CD4-positive, alpha-beta T cell treated with Interleukin-6 for 4 hours (primary cell): ENCODE measurements around the gene COL5A1.

Experiments
- DNase-seq: peaks from one replicate; pipeline ENCODE4 v3.0.0-alpha.2; 2020; ENCODE audit warnings: mixed read lengths

Gene COL5A1

DNA sequence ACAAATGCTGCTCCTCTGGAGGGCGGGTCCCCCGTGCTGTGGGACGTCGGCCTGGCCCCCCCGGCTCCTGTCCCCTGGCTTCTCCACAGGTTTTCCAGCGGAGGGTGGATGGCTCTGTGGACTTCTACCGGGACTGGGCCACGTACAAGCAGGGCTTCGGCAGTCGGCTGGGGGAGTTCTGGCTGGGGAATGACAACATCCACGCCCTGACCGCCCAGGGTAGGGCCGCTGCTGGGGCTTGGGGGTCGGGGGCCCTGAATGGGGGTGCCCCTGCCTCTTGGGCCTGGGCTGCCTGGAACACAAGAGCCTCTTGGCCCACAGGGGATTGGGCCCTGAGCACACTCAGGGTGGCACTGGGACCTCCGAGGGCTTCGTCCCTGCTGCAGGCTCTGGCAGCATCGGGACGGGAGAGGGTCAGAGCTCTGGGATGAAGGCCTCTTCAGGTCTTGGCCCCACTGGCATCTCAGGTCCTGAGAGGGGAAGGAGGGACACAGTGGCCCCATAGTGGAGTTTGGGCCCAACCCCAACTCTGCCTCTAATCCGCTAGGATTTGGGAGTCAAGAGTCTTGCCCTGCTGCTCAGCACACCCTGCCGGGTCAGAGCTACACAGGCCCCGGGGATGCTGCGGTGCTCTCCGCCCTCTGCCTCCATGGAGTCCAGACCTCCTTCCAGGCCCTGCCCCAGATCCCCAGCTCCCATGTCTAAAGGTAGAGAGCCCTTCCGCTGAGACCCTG, 244.2 kb downstream of the COL5A1 start:
- no peak for DNase-seq

DNA sequence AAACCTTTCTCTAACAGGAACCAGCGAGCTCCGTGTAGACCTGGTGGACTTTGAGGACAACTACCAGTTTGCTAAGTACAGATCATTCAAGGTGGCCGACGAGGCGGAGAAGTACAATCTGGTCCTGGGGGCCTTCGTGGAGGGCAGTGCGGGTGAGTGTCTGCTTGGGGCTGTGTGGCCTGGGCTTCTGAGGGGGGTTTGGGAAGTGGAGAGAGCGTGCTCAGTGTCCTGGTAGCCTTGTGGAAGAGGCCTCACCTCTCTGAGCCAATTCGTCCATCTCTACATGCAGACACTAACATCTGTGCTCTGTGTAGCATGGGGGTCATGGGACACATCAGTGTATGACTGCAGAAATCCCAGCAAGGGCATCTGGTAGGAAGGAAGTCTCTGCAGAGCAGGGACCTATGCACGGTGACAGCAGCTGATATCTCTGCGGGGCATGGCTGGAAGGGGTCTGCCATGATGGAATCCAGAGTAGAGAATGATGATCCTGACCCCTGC, 244.9 kb downstream of the COL5A1 start:
- no peak for DNase-seq

DNA sequence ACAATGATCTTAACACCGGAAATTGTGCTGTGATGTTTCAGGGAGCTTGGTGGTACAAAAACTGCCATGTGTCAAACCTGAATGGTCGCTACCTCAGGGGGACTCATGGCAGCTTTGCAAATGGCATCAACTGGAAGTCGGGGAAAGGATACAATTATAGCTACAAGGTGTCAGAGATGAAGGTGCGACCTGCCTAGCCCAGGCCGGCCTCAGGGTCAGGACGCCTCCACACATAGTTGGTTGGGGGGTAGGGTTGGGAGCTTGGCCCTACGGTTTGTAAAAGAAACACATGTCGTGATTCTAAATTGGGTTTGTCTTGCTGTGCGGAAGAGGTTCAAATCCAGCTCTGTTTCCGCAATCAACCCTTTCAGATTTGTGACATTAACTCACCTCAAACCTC, 245.6 kb downstream of the COL5A1 start:
- DNase-seq, result no peak

DNA sequence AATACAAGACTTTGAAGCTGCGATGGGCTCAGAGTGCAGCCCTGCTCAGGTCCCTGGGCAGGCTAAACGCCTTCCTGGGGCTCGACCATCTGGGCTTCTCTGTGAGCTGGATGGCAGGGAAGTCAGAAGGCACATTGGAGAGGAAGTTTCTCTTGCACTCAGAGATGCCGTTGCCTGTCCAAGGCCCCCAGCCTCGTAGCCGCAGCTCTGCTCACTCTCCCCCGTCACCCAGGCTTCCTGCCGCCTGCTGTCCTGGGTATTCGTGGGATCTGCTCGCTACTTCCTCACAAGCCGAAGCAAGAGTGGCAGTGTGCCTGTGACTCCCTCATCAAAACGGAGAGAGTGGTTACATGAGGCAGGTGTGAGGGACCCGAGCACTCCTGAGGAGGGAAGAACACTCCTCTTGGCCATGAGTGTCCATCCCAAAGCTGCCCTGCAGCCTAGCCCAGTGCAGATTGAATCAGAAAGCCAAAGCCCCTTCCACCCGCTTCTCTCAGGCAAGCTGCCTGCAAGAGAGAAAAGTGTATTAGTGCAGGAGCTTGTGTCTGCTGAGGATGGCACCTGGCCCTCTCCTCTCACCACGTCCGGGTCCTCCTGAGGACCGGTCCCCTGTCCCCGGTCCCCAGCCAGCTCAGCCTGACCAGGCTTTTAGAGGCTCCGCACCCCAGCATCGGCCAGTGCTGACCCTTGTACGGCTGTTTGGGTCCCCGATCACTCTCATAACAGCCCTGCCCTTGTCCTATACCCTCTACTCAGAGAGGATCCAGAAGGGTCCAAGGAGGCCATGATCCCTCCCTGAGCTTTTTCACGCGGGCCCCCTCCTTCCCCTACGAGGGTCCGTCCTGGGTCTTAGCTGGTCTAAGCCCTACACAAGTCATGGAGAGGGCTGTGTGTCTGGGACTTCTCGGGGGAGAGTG, 246.3 kb downstream of the COL5A1 start:
- DNase-seq, result no peak

DNA sequence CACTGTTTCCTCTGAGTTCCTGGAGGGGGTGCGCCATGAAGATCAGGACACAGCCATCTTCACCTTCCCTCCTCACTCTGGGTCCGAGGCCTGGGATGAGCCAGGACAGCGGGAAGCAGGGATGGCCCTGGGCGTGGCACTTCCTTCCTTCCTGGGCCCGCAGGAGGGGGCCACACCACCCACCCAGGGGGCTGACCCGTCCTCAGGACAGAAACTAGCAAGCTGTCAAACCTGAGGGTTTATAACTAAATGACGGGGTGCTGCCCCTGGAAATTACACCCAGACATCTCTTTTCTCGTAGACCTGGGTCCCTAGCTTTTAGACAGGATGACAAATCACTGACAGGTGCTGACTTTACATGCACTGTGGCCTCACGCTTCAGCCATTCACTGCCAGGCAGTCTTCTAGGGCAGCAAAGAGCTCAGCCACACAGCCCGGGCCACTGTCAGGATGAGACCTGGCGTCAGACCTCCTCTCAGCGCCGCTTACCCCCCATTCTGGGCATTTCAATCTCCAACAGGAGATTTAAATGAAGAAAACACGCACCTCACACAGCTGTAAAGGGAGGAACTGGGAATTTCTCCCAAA, 247.1 kb downstream of the COL5A1 start:
- DNase-seq, result no peak

DNA sequence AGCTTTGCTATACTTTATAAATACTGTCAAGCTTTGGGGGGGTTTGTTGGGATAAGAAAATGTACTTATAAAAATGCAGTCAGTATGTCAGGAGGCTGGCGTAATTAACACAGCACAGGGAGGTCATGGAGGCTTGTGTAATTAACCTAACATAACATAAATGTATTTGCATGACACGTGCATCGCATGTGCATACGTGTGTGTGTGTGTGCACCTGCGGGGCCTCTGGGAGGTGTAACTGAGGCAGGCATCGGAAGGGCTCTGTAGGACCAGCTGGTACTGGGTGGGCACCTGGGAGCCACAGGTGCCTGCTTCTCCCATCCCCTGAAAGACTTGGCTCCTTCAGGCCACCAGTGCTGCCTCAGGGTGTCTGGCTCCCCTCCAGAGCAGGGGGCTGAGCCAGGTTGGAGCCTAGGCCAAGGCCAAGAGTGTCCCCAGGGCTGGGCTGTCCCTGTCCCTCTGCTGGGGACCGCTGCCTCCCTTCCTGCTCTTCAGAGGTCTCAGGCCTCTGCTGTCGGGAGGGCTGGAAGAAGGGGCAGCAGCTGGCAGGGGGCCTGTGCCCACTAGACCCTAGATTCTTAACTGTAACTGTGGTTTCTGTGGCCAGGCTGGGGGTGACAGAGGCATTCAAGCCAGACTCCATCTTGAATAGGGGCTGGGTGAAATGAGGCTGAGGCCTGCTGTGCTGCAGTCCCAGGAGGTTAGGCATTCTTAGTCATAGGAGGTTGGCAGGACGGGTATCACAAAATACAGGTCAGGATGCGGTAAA, 248.0 kb downstream of the COL5A1 start:
- DNase-seq, result no peak

DNA sequence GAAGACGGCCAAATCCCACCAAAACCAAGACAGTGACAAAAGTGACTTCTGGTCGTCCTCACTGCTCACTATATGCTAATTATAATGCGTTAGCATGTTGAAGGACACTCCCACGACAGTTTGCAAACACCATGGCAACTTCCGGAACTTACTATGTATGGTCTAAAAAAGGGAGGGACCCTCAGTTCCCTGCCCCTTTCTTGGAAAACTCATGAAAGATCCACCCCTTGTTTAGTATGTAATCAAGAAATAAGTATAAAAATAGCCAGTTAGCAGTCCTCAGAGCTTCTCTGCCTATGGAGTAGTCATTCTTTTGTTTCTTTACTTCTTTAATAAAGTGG, 248.5 kb downstream of the COL5A1 start:
- DNase-seq, result no peak

DNA sequence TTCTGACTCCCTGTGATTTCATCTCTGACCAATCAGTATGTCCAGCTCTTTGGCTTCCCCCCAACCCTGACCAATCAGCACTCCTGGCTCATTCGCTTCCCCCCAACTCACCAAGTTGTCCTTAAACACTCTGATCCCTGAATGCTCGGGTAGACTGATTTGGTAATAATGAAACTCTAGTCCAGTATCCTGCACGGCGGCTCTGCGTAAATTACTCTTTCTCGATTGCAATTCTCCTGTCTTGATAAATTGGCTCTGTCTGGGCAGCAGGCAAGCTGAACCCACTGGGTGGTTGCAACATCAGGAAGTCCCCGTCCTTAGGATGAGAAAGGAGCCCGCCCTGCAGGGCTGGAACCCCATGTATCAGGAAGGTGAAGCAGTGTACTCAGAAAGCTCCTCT, 249.4 kb downstream of the COL5A1 start:
- no peak for DNase-seq

DNA sequence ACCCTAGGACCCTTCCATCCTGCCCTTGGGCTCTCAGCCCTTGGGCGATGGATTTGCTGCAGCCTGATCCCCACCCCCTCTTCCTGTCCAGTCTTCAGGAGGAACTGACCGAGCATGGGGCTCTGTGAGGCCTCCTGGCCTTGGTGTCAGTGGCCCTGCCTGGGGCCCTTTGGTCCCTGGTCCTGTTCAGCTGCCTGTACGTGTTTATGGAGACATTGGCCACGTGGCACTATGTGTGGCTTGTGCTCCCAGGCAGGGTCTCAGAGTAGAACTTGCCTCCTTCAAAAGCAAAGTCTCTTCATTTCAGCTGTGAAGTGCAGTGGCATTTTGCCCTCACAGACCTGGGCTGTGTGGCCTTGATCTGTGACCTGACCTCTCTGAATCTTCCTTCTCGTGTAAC, 250.1 kb downstream of the COL5A1 start:
- DNase-seq, result no peak

DNA sequence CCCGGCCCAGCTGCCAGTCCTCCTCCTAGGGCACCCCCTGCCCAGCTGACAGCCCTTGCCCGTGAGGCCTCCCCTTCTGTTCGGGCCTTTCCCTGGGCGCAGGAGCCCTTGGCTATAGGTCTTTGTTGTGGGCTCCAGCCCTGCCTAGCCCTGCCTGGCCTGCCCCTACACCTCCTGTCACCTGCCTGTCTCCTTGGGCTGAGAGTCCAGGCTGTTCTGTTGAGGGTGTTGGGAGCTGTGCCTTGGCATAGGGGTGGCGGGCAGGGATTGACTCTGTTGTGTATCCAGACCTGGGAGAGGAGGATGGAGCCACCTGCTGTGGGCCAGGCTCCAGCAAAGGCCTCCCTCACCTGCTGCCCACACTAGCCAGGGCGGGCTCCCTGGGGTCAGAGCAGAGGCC, 250.6 kb downstream of the COL5A1 start:
- no peak for DNase-seq

DNA sequence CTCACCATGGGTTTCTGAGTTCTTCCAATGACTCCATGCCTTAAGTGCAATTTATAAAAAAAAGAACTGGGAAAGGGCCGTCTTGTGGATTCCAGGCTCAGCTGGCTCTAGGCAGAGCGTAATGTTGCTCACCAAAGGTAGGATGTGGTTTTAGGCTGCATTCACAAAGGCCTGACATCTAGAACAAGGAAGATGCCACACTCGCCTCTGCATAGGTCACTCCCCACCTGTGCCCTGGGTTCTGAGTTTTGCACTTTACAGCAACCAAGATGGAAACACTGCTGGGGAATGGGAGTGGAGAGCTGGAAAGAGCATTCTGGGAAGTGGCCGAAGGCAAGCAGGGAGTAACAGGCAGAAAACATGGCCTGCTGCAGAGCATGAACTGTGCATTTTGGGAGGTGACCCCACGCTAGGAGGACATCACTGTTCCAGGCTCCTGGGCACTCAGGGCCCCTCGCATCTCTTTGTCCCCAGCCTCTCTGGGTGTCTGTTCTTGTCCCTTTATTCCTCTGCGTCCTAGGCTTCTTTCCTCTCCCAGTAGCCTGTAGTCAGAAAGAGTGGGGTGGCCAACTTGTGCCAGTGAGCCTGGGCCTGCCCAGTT, 251.3 kb downstream of the COL5A1 start:
- DNase-seq, result no peak
